Panc1 (cell line): Measurements from ENCODE around the gene SPATA3.

Experiments used
- POLR2AphosphoS5 ChIP-seq: IDR thresholded peaks from 2 replicates; pipeline ENCODE4 v1.6.1; 2012; ENCODE audit warnings: mild to moderate bottlenecking, low read depth, low read length, moderate library complexity
- TCF7L2 ChIP-seq: IDR thresholded peaks from 2 replicates; pipeline ENCODE4 v1.6.1; 2011; ENCODE audit warnings: mild to moderate bottlenecking, low read depth, low read length, inconsistent platforms
- TF ChIP-seq, protein P1 (sequence below): fragments of 450-650 bp; IDR thresholded peaks from 2 replicates; pipeline ENCODE4 v1.5.1; 2017; ENCODE audit warnings: mild to moderate bottlenecking

DNA sequence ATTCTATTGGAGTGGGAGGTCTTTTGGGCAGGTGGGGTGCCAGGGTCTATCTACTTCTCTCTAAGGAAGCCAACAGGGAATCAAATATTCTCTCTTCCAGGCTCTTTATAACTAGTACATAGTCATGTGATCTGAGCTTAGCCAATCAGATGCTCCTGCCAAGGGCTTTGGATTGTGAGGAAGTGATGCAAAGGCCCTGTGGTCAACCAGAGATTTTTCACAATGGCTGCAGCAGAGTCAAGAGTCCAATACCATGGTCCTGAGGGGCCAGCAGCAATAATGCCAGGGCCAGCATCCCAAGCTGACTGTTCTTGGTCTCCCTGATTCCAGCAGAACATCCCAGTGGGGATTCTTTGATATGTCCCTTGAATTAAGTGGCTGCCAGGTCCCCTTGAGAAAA lies 33.0 kb downstream of the SPATA3 start:
- TF ChIP-seq, protein P1, sequence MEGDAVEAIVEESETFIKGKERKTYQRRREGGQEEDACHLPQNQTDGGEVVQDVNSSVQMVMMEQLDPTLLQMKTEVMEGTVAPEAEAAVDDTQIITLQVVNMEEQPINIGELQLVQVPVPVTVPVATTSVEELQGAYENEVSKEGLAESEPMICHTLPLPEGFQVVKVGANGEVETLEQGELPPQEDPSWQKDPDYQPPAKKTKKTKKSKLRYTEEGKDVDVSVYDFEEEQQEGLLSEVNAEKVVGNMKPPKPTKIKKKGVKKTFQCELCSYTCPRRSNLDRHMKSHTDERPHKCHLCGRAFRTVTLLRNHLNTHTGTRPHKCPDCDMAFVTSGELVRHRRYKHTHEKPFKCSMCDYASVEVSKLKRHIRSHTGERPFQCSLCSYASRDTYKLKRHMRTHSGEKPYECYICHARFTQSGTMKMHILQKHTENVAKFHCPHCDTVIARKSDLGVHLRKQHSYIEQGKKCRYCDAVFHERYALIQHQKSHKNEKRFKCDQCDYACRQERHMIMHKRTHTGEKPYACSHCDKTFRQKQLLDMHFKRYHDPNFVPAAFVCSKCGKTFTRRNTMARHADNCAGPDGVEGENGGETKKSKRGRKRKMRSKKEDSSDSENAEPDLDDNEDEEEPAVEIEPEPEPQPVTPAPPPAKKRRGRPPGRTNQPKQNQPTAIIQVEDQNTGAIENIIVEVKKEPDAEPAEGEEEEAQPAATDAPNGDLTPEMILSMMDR: no peak
- TF ChIP-seq POLR2AphosphoS5 (no peak), TCF7L2 (no peak)
